Hair follicular keratinocyte (primary cell): Measurements from ENCODE around the gene RAB4A. TPM values are rescaled to one million over a fixed set of nuclear protein-coding genes. Genes with fewer than 3 reads are reported as not detected.

Experiments used
- total RNA-seq: library from RNA; depleted of rRNA; stranded (reverse); fragments of >200 nt; gene quantifications from 2 replicates; pipeline ENCODE4 v1.2.3, GENCODE V29; 2015

RAB4A gene
- total RNA-seq: 35.6 and 45.4 TPM in 2 replicates

GRCh38 chr1:229270547-229271447, at the start of gene RAB4A:
RAB4A (plus strand) TSS chr1:229271111; CDS start chr1:229271340, 229 bp downstream.

GRCh38 chr1:229342656-229343569, 72.0 kb downstream of the RAB4A start, which contains the start of gene CCSAP:
CCSAP (minus strand) TSS chr1:229343047; CDS start chr1:229342465, 582 bp downstream.

Other genes starting within 250 kb of the RAB4A start
- 5.9 and 7.7 TPM in 2 replicates for gene CCSAP, start 71.9 kb downstream of the RAB4A start, total RNA-seq
- gene ACTA1, start 163.0 kb downstream of the RAB4A start, total RNA-seq: not detected in 2 replicates
- gene NUP133, start 237.2 kb downstream of the RAB4A start, total RNA-seq: 20.3 and 21.1 TPM in 2 replicates